K562 (cell line): ENCODE measurements around the gene XAB2.

Experiments
- EZH2 ChIP-seq: IDR thresholded peaks from 2 replicates; pipeline ENCODE4 v1.6.1; 2012; ENCODE audit warnings: low read depth, mild to moderate bottlenecking, inconsistent platforms, low read length, borderline replicate concordance
- KDM1A ChIP-seq, 2 experiments: fragments of 450-650 bp; IDR thresholded peaks; 2 replicates each; pipeline ENCODE4 v1.6.1; 2016; ENCODE audit warnings: mild to moderate bottlenecking in 2 of 2
- NR0B1 ChIP-seq: fragments of 450-650 bp; IDR thresholded peaks from one replicate; pipeline ENCODE4 v1.6.1; 2018; ENCODE audit warnings: mild to moderate bottlenecking, moderate library complexity; ENCODE audit not compliant: partially characterized antibody
- ZNF707 ChIP-seq: fragments of 250-450 bp; sonication (Bioruptor Pico); conservative IDR thresholded peaks from 2 replicates; pipeline ENCODE4 v1.8.0; 2022; ENCODE audit warnings: inconsistent platforms, mild to moderate bottlenecking, moderate library complexity
- TF ChIP-seq, protein P1 (sequence below), 3 experiments: IDR thresholded peaks in 2 of 3; conservative IDR thresholded peaks in 1 of 3; 2 replicates each; pipeline ENCODE4 v1.5.1; 2011 to 2012; ENCODE audit warnings: low read length in 3 of 3, mild to moderate bottlenecking in 3 of 3, control low read depth in 2 of 3, improper control_type of control experiment in 1 of 3, inconsistent platforms in 1 of 3, low read depth in 1 of 3, mixed read lengths in 1 of 3, moderate library complexity in 1 of 3; ENCODE audit not compliant: insufficient read depth in 2 of 3

GRCh38 chr19:7617735-7618134 lies 11.6 kb downstream of the XAB2 start:
- TF ChIP-seq EZH2 (no peak), ZNF707 (CRISPR knock-in tag) (no peak), NR0B1 (no peak), KDM1A (IDR thresholded peaks at IDR 0.05) (no peak)
- TF ChIP-seq, protein P1, sequence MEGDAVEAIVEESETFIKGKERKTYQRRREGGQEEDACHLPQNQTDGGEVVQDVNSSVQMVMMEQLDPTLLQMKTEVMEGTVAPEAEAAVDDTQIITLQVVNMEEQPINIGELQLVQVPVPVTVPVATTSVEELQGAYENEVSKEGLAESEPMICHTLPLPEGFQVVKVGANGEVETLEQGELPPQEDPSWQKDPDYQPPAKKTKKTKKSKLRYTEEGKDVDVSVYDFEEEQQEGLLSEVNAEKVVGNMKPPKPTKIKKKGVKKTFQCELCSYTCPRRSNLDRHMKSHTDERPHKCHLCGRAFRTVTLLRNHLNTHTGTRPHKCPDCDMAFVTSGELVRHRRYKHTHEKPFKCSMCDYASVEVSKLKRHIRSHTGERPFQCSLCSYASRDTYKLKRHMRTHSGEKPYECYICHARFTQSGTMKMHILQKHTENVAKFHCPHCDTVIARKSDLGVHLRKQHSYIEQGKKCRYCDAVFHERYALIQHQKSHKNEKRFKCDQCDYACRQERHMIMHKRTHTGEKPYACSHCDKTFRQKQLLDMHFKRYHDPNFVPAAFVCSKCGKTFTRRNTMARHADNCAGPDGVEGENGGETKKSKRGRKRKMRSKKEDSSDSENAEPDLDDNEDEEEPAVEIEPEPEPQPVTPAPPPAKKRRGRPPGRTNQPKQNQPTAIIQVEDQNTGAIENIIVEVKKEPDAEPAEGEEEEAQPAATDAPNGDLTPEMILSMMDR (IDR thresholded peaks at IDR 0.05 in 2 of 3, conservative IDR thresholded peaks at IDR 0.05 in 1 of 3; ENCODE audit: insufficient read depth in 2 of 3, low read depth in 1 of 3, low read length in 3 of 3), result no peak
